ENCODE data around the gene EHBP1. TPM values are rescaled to one million over a fixed set of nuclear protein-coding genes. Genes with fewer than 3 reads are reported as not detected.

Gene EHBP1
- total and polyA plus RNA-seq, 7 experiments from 2014 or later: 12.3 to 31.5 (median 27.7) TPM

DNA sequence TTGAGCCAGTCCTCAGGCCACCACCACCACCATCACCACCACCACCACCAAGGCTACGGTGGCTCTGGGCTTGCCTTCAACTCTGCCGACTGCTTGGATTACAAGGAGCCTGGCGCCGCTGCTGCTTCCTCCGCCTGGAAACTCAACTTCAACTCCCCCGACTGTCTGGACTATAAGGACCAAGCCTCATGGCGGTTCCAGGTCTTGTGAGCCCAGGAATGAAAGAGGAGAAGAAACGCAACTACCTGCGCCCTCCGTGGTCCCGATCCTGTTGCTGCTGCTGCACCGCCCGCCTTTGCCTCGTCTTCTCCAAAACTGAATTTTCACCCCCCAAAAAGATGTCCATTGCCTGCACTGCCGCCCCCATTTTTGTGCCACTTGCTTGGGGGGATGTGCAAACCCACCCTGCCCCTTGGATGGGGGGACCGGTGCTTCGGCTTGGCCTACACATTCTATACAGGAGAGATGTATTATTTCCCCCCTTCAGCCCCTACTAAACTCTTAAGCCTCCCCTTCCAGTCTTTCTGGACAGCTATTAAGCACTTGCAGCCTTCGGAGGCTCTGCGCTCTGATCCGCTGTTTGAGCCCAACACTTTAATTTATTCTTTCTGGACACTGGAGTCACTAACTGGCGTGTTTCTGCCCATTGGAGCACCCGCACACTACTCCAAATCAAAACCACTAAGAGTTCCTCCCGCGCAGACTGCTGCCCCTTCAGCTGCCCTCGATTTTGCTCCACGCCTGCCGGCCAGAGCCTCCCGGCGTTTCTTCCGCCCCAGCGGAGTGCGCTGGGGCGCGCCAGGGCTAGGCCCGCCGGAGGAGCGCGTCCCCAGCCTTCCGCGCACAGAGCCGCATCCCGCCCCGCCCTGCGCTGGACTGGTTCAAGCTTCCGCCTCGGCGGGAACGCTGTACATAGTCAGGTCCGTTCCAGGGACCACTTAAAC, 350.9 kb downstream of the EHBP1 start:
- peaks cover 0 to 16% (median 7%) of the 10 kb centered on the region in 11 donors for H3K9me3 Mint-ChIP-seq
- H3K36me3 Mint-ChIP-seq: peaks cover 0 to 11% (median 0%) of the 10 kb centered on the region in 5 donors
- H3K4me3 Mint-ChIP-seq: peak overlapping the region in 9 of 10 donors; percentile 14 to 78 (median 64)
- peaks cover 0 to 28% of the 10 kb centered on the region in 2 donors for H3K4me1 ChIP-seq (ENCODE audit: control insufficient read depth in 2 of 2, insufficient read depth in 2 of 2, low read length in 2 of 2)
- peaks cover 68 to 92% (median 78%) of the 10 kb centered on the region in 5 donors for H3K27me3 Mint-ChIP-seq
- DNase-seq (peak in 1 of 9 donors; percentile 35), ATAC-seq (no peak)
- CTCF ChIA-PET: no interaction called here
- peaks cover 27 to 73% (median 63%) of the 10 kb centered on the region in 7 donors for H3K4me1 Mint-ChIP-seq
- no peak overlapping the region for H3K27ac ChIP-seq (ENCODE audit: low read depth, low read length)
- POLR2A ChIA-PET: no interaction called here
- peak overlapping the region in 1 of 9 donors; percentile 73 for H3K27ac Mint-ChIP-seq
- H3K27me3 ChIP-seq (ENCODE audit: control insufficient read depth in 2 of 2, insufficient read depth in 2 of 2, low read length in 2 of 2): peaks cover 4 to 23% of the 10 kb centered on the region in 2 donors
- H3K36me3 ChIP-seq (ENCODE audit: control insufficient read depth in 2 of 3, insufficient read depth in 3 of 3, low read length in 3 of 3): no peaks in the 10 kb centered on the region
- no peak overlapping the region for H3K4me3 ChIP-seq (ENCODE audit: low read length)
- intact Hi-C loops (cut with micrococcal nuclease): loop anchor here in 1 of 2 donors (10.0 kb wide), 2 partner anchors 252 to 368 kb away; no protein-coding TSS in a partner anchor
- no peaks in the 10 kb centered on the region for H3K9me3 ChIP-seq (ENCODE audit: control insufficient read depth in 2 of 3, low read length in 3 of 3)

DNA sequence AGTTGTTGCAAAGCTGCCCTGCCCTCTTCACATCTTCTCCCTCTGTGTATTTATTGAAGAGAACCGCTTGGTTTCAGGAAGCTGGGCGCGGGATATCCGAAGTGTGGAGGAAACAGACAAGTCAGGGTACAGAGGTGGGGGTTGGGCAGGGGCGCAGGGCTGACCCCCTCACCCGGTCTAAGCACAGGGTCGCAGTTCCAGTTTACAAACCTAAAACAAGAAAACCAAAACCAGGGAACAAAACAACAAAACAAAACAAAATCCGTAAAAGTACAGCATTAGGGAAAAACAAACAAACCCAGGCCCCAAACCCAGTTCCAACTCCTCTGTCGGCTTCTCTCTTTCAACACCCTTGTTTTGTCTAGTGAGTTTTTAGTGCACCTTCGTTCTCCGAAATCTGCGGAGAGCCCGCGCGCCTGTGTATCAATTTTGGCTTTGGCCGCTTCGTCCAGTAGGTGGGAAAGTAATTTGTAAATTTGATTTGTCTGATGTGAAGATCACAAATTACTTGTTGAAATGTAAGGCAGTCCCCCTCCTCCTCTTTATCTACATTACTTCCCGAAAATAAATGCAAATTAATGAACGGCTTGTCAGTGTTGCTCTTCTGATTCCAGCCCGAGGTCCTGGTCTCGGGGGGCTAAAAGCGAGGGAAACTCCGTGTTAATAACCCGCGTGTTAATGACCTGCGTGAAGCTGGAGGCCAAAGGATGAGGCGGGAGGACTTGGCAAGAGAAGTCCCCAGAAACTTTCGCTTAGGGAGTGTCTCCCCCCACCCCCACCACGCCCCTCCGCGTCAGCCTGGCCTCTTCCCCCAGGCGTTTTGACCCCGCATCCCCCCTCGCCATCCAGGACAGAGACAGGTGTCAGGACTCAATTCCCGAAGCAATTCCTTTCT, 352.0 kb downstream of the EHBP1 start:
- no peaks in the 10 kb centered on the region for H3K36me3 ChIP-seq (ENCODE audit: control insufficient read depth in 2 of 3, insufficient read depth in 3 of 3, low read length in 3 of 3)
- no peak overlapping the region for H3K27ac ChIP-seq (ENCODE audit: low read depth, low read length)
- H3K9me3 Mint-ChIP-seq: peaks cover 0 to 22% (median 8%) of the 10 kb centered on the region in 11 donors
- peaks cover 75 to 93% (median 82%) of the 10 kb centered on the region in 5 donors for H3K27me3 Mint-ChIP-seq
- DNase-seq (no peak), ATAC-seq (no peak)
- H3K4me1 ChIP-seq (ENCODE audit: control insufficient read depth in 2 of 2, insufficient read depth in 2 of 2, low read length in 2 of 2): peaks cover 0 to 28% of the 10 kb centered on the region in 2 donors
- H3K4me1 Mint-ChIP-seq: peaks cover 27 to 68% (median 58%) of the 10 kb centered on the region in 7 donors
- peak overlapping the region in 1 of 9 donors; percentile 59 for H3K27ac Mint-ChIP-seq
- intact Hi-C loops (cut with micrococcal nuclease): loop anchor here in 1 of 2 donors (10.0 kb wide), 2 partner anchors 253 to 367 kb away; no protein-coding TSS in a partner anchor
- ChIA-PET POLR2A (no interaction called here), CTCF (no interaction called here)
- H3K36me3 Mint-ChIP-seq: peaks cover 0 to 11% (median 0%) of the 10 kb centered on the region in 5 donors
- no peak overlapping the region for H3K4me3 ChIP-seq (ENCODE audit: low read length)
- H3K4me3 Mint-ChIP-seq: peak overlapping the region; percentile 37 to 78 (median 68)
- H3K9me3 ChIP-seq (ENCODE audit: control insufficient read depth in 2 of 3, low read length in 3 of 3): no peaks in the 10 kb centered on the region
- peaks cover 4 to 27% of the 10 kb centered on the region in 2 donors for H3K27me3 ChIP-seq (ENCODE audit: control insufficient read depth in 2 of 2, insufficient read depth in 2 of 2, low read length in 2 of 2)

DNA sequence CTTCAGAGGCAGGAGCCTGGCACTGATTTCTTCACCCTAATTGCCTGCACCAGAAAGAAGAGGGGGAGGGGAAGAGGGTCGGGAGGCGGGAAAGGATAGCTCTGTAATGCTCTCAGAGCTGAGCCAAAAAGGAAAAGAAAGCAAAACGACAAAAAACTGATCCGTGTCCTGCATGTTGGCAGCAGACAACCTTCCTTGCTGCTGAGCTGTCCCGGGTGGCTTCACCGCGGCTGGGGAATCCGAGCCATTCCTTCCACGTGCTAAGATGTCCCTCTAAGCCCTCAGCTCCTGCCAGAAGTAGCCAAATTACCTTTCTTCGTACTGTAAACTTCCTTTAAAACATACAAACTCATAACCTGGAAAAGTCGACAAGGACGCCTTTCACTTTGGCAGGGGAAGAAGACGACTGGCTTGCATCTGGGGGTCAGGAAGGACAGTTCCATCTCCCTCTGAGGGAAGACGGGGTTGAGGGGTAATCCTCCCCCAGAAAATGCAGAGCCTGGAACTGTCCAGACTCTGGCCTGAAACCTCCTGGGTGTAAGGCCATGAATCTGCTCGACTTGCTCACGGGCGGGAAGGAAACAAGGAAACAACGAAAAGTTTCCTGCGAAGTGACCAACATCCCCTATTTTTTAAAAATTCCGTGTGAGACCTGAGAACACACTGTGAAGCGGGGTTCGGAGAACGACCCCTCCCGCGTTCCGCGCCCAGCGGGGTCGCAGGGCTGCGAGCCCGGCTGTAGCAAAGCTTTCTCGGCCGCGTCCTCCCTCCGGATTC, 352.8 kb downstream of the EHBP1 start:
- intact Hi-C loops (cut with micrococcal nuclease): loop anchor here in 1 of 2 donors (10.0 kb wide), 2 partner anchors 254 to 366 kb away; no protein-coding TSS in a partner anchor
- DNase-seq (no peak), ATAC-seq (no peak)
- H3K4me1 Mint-ChIP-seq: peaks cover 27 to 61% (median 53%) of the 10 kb centered on the region in 7 donors
- POLR2A ChIA-PET: no interaction called here
- peaks cover 4 to 19% of the 10 kb centered on the region in 2 donors for H3K27me3 ChIP-seq (ENCODE audit: control insufficient read depth in 2 of 2, insufficient read depth in 2 of 2, low read length in 2 of 2)
- peaks cover 0 to 28% (median 8%) of the 10 kb centered on the region in 11 donors for H3K9me3 Mint-ChIP-seq
- CTCF ChIA-PET: no interaction called here
- peaks cover 0 to 26% of the 10 kb centered on the region in 2 donors for H3K4me1 ChIP-seq (ENCODE audit: control insufficient read depth in 2 of 2, insufficient read depth in 2 of 2, low read length in 2 of 2)
- no peaks in the 10 kb centered on the region for H3K9me3 ChIP-seq (ENCODE audit: control insufficient read depth in 2 of 3, low read length in 3 of 3)
- peak overlapping the region; percentile 37 to 78 (median 70) for H3K4me3 Mint-ChIP-seq
- peak overlapping the region in 2 of 9 donors; percentile 6 to 58 for H3K27ac Mint-ChIP-seq
- no peaks in the 10 kb centered on the region for H3K36me3 ChIP-seq (ENCODE audit: control insufficient read depth in 2 of 3, insufficient read depth in 3 of 3, low read length in 3 of 3)
- no peak overlapping the region for H3K4me3 ChIP-seq (ENCODE audit: low read length)
- H3K36me3 Mint-ChIP-seq: peaks cover 0 to 11% (median 0%) of the 10 kb centered on the region in 5 donors
- H3K27me3 Mint-ChIP-seq: peaks cover 77 to 90% (median 81%) of the 10 kb centered on the region in 5 donors
- no peak overlapping the region for H3K27ac ChIP-seq (ENCODE audit: low read depth, low read length)

DNA sequence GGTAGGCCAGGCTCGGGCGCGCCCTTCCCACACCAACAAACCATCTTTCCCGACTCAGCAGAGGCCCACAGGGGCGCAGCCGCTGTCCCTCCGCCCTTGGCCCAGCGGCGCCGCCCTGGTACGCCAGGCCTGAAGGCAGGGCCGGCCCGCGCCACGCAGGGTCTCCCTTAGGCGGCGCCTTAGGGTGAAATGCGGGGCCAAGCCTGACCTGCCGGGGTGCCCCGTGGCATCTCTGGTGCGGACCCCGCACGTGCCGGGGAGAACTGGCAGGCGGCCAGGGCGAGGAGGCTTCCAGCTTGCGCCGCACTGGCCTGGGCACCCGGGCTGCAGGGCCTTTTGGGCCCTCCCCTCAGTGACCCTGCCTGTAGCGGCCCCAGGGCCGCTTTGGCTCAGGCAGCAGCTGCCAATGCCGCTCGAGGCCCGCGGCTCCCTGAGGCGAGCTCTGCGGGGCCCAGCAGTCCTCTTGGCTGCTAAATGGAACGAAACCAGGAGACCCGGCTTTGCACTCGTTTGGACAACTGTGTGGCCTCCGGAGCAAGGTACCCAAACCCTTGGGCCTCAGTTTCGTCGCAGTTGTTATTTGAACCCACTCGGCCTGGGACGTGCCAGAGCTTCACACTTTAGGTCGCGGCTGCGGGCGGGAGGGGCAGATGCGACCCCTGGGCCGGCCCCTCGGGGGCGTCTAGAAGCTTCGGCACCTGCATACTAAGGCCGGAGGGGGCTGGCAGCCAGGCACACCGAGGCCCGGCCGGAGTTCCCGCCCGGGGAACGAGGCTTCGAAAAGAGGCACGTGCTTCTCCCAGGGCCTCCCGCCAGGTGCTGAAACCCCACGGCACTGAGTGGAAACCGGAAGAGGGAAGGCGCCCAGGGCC, 353.6 kb downstream of the EHBP1 start:
- CTCF ChIA-PET: no interaction called here
- peaks cover 26 to 53% (median 47%) of the 10 kb centered on the region in 7 donors for H3K4me1 Mint-ChIP-seq
- Histone ChIP-seq H3K4me1 (ENCODE audit: control insufficient read depth in 2 of 2, insufficient read depth in 2 of 2, low read length in 2 of 2) (peaks cover 0 to 17% of the 10 kb centered on the region in 2 donors), H3K36me3 (ENCODE audit: control insufficient read depth in 2 of 3, insufficient read depth in 3 of 3, low read length in 3 of 3) (no peaks in the 10 kb centered on the region), H3K27me3 (ENCODE audit: control insufficient read depth in 2 of 2, insufficient read depth in 2 of 2, low read length in 2 of 2) (peaks cover 4 to 17% of the 10 kb centered on the region in 2 donors), H3K27ac (ENCODE audit: low read depth, low read length) (no peak overlapping the region), H3K4me3 (ENCODE audit: low read length) (no peak overlapping the region), H3K9me3 (ENCODE audit: control insufficient read depth in 2 of 3, low read length in 3 of 3) (no peaks in the 10 kb centered on the region)
- ATAC-seq (no peak), DNase-seq (peak in 2 of 9 donors; percentile 11 to 29)
- no peak overlapping the region for H3K27ac Mint-ChIP-seq
- POLR2A ChIA-PET: no interaction called here
- intact Hi-C loops (cut with micrococcal nuclease): loop anchor here in 1 of 2 donors (1.0 to 10.0 kb wide), 3 partner anchors 11 to 366 kb away; no protein-coding TSS in a partner anchor
- H3K27me3 Mint-ChIP-seq: peaks cover 77 to 88% (median 84%) of the 10 kb centered on the region in 5 donors
- peak overlapping the region in 8 of 10 donors; percentile 37 to 78 (median 71) for H3K4me3 Mint-ChIP-seq
- peaks cover 0 to 11% (median 0%) of the 10 kb centered on the region in 5 donors for H3K36me3 Mint-ChIP-seq
- H3K9me3 Mint-ChIP-seq: peaks cover 0 to 28% (median 8%) of the 10 kb centered on the region in 11 donors

DNA sequence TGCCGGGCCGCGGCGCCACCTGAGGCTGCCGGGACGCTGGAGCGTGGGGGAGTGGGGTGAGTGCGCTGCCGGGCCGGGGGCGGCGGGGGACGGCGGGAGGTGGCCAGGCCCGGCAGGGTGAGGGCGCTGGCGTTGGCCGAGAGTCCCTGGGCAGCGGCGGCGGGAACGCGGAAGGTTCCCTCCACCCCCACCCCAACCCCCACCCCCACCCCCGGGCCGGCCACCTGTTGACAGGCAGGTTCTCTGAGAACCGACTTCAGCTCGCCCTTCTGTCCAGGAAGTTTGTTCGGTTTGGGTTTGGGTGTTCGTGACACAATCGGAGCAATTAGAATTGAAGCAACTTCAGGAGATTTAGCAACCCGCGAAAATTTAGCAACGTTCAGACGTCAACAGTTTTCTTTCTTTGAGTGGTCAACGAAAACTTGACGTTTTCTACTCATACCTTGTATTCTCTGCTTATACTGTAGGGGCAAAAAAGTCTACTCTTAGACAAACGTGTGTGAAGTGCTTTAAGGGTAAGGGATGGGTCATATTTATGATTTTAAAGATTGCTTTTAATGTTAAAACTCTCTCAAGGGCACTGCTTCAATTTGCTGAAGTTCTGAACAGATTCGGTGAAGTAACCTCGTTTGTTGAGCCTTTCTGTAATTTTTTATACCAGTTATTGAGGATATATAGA, 354.4 kb downstream of the EHBP1 start:
- Histone ChIP-seq H3K4me3 (ENCODE audit: low read length) (no peak overlapping the region), H3K4me1 (ENCODE audit: control insufficient read depth in 2 of 2, insufficient read depth in 2 of 2, low read length in 2 of 2) (peaks cover 0 to 16% of the 10 kb centered on the region in 2 donors), H3K36me3 (ENCODE audit: control insufficient read depth in 2 of 3, insufficient read depth in 3 of 3, low read length in 3 of 3) (no peaks in the 10 kb centered on the region), H3K9me3 (ENCODE audit: control insufficient read depth in 2 of 3, low read length in 3 of 3) (no peaks in the 10 kb centered on the region), H3K27ac (ENCODE audit: low read depth, low read length) (no peak overlapping the region), H3K27me3 (ENCODE audit: control insufficient read depth in 2 of 2, insufficient read depth in 2 of 2, low read length in 2 of 2) (peaks cover 0 to 11% of the 10 kb centered on the region in 2 donors)
- ChIA-PET POLR2A (no interaction called here), CTCF (no interaction called here)
- Mint-ChIP-seq H3K27ac (peak overlapping the region in 1 of 9 donors; percentile 34), H3K27me3 (peaks cover 73 to 86% (median 82%) of the 10 kb centered on the region in 5 donors), H3K4me1 (peaks cover 21 to 45% (median 39%) of the 10 kb centered on the region in 7 donors), H3K36me3 (peaks cover 0 to 11% (median 0%) of the 10 kb centered on the region in 5 donors), H3K9me3 (peaks cover 0 to 28% (median 8%) of the 10 kb centered on the region in 11 donors), H3K4me3 (peak overlapping the region in 9 of 10 donors; percentile 56 to 77 (median 70))
- DNase-seq: no peak
- peak; percentile 24 for ATAC-seq
- intact Hi-C loops (cut with micrococcal nuclease): loop anchor here in 1 of 2 donors (1.0 to 10.0 kb wide), 3 partner anchors 12 to 365 kb away; no protein-coding TSS in a partner anchor

Measured in naive thymus-derived CD4-positive, alpha-beta T cell (primary cell).